ENCODE results near the gene PEF1.
A peak's percentile ranks its signal among the peaks of the same experiment; 100 is the strongest.
"Not testable (repeated sequence)": the region's sequence is repeated elsewhere in the genome, so short reads cannot be mapped to it uniquely, and the experiment has no call there.

The PEF1 gene

GRCh38 chr1:31588751-31589515 is 55.7 kb downstream of the PEF1 start:
- Histone ChIP-seq H3K36me3 (ENCODE audit: control insufficient read depth, insufficient read depth, low read length) (no peaks in the 10 kb centered on the region), H3K9me3 (ENCODE audit: control insufficient read depth, insufficient read depth, low read length) (no peaks in the 10 kb centered on the region), H3K9ac (ENCODE audit: low read depth, low read length) (0 out of 2 replicates have a peak overlapping the region, but pooled peaks have one; percentile 51), H3K27ac (ENCODE audit: low read depth, low read length) (no peak overlapping the region), H3K4me1 (ENCODE audit: control insufficient read depth, insufficient read depth, low read length) (peaks cover 10% of the 10 kb centered on the region; the same call in 1 of the 2 replicates), H3K4me3 (ENCODE audit: low read depth, low read length) (peak overlapping the region; percentile 53), H3K27me3 (ENCODE audit: control insufficient read depth, insufficient read depth, low read length) (peaks cover 6% of the 10 kb centered on the region)

GRCh38 chr1:31587720-31588423 is 56.8 kb downstream of the PEF1 start:
- H3K36me3 ChIP-seq (ENCODE audit: control insufficient read depth, insufficient read depth, low read length), result no peaks in the 10 kb centered on the region
- H3K4me3 ChIP-seq (ENCODE audit: low read depth, low read length), result no peak overlapping the region
- no peaks in the 10 kb centered on the region for H3K9me3 ChIP-seq (ENCODE audit: control insufficient read depth, insufficient read depth, low read length)
- no peak overlapping the region for H3K9ac ChIP-seq (ENCODE audit: low read depth, low read length)
- peaks cover 6% of the 10 kb centered on the region for H3K27me3 ChIP-seq (ENCODE audit: control insufficient read depth, insufficient read depth, low read length)
- no peak overlapping the region for H3K27ac ChIP-seq (ENCODE audit: low read depth, low read length)
- H3K4me1 ChIP-seq (ENCODE audit: control insufficient read depth, insufficient read depth, low read length), result peaks cover 11% of the 10 kb centered on the region; the same call in 1 of the 2 replicates

DNA sequence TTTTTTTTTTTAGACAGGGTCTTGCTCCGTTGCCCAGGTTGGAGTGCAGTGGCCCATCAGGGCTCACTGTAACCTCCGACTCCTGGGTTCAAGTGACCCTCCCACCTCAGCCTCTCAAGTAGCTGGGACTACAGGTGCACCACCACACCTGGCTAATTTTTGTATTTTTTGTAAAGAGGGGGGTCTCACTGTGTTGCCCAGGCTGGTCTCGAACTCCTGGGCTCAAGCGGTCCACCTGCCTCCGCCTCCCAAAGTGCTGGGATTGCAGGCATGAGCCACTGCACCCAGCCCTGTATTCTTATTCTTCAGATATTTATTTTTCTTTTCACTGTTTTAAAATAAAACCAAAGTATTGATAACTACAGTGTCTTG is 57.4 kb downstream of the PEF1 start:
- H3K36me3 ChIP-seq (ENCODE audit: control insufficient read depth, insufficient read depth, low read length); H3K9ac ChIP-seq (ENCODE audit: low read depth, low read length); H3K9me3 ChIP-seq (ENCODE audit: control insufficient read depth, insufficient read depth, low read length); H3K27ac ChIP-seq (ENCODE audit: low read depth, low read length); H3K27me3 ChIP-seq (ENCODE audit: control insufficient read depth, insufficient read depth, low read length); H3K4me3 ChIP-seq (ENCODE audit: low read depth, low read length): not testable (repeated sequence)
- H3K4me1 ChIP-seq (ENCODE audit: control insufficient read depth, insufficient read depth, low read length), result peaks cover 17% of the 10 kb centered on the region

DNA sequence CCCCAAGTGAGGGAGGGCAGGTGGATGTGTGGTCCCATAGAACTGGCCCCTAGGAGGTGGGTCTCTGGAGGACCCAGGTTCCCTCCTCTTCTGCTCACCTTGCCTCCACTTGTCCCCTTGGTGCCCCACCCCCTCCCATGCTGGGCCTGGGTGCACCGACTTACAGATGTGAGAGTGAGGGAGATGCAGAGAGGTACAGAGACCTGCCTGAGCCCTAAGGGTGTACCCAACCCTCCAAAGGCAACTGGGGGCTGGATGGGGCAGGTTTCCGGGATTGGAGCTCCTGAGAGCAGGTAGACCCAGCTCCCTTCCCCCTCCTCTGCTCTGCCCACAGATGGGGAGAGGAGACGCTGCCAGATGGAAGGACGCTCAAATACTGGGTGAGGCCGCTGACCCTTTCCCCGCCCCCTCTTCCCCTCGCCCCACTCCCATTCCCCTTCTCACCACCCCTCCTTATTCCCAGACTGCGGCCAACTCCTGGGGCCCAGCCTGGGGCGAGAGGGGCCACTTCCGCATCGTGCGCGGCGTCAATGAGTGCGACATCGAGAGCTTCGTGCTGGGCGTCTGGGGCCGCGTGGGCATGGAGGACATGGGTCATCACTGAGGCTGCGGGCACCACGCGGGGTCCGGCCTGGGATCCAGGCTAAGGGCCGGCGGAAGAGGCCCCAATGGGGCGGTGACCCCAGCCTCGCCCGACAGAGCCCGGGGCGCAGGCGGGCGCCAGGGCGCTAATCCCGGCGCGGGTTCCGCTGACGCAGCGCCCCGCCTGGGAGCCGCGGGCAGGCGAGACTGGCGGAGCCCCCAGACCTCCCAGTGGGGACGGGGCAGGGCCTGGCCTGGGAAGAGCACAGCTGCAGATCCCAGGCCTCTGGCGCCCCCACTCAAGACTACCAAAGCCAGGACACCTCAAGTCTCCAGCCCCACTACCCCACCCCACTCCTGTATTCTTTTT is 58.0 kb downstream of the PEF1 start:
- H3K4me1 ChIP-seq (ENCODE audit: control insufficient read depth, insufficient read depth, low read length), result peaks cover 16% of the 10 kb centered on the region
- H3K9me3 ChIP-seq (ENCODE audit: control insufficient read depth, insufficient read depth, low read length), result no peaks in the 10 kb centered on the region
- no peak overlapping the region for H3K27ac ChIP-seq (ENCODE audit: low read depth, low read length)
- no peak overlapping the region for H3K9ac ChIP-seq (ENCODE audit: low read depth, low read length)
- H3K27me3 ChIP-seq (ENCODE audit: control insufficient read depth, insufficient read depth, low read length), result peaks cover 6% of the 10 kb centered on the region
- no peaks in the 10 kb centered on the region for H3K36me3 ChIP-seq (ENCODE audit: control insufficient read depth, insufficient read depth, low read length)
- H3K4me3 ChIP-seq (ENCODE audit: low read depth, low read length), result no peak overlapping the region

DNA sequence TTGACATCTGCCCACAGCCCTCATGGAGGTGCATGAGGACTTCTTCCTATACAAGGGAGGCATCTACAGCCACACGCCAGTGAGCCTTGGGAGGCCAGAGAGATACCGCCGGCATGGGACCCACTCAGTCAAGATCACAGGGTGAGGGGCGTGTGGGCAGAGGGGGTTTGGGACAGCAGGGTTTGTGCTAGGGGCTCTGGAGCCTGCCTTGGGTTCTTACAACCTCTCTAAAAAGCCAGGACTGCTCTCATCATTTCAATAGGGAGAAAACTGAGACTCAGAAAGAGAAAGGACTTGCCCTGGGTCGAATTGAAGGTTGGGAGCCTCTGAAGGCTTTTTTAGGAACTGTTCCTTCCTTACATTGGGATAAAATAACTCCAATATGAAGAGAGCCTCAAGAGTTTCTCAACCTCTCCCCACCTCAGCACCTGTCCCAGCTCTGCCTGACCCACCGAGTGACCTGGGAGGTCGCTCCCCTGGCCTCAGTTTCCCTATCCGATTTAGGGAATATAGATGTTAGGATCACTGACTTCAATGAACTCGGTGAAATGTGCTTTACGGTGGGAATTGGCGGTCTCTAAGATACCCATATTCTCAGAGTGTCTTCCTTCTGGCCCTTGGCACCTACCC is 58.8 kb downstream of the PEF1 start:
- Histone ChIP-seq H3K9ac (ENCODE audit: low read depth, low read length) (no peak overlapping the region), H3K27ac (ENCODE audit: low read depth, low read length) (no peak overlapping the region), H3K4me1 (ENCODE audit: control insufficient read depth, insufficient read depth, low read length) (peaks cover 15% of the 10 kb centered on the region), H3K27me3 (ENCODE audit: control insufficient read depth, insufficient read depth, low read length) (peaks cover 6% of the 10 kb centered on the region), H3K36me3 (ENCODE audit: control insufficient read depth, insufficient read depth, low read length) (no peaks in the 10 kb centered on the region), H3K9me3 (ENCODE audit: control insufficient read depth, insufficient read depth, low read length) (no peaks in the 10 kb centered on the region), H3K4me3 (ENCODE audit: low read depth, low read length) (no peak overlapping the region)

GRCh38 chr1:31584869-31585735 is 59.6 kb downstream of the PEF1 start:
- H3K27ac ChIP-seq (ENCODE audit: low read depth, low read length), result no peak overlapping the region
- peaks cover 22% of the 10 kb centered on the region for H3K4me1 ChIP-seq (ENCODE audit: control insufficient read depth, insufficient read depth, low read length)

DNA sequence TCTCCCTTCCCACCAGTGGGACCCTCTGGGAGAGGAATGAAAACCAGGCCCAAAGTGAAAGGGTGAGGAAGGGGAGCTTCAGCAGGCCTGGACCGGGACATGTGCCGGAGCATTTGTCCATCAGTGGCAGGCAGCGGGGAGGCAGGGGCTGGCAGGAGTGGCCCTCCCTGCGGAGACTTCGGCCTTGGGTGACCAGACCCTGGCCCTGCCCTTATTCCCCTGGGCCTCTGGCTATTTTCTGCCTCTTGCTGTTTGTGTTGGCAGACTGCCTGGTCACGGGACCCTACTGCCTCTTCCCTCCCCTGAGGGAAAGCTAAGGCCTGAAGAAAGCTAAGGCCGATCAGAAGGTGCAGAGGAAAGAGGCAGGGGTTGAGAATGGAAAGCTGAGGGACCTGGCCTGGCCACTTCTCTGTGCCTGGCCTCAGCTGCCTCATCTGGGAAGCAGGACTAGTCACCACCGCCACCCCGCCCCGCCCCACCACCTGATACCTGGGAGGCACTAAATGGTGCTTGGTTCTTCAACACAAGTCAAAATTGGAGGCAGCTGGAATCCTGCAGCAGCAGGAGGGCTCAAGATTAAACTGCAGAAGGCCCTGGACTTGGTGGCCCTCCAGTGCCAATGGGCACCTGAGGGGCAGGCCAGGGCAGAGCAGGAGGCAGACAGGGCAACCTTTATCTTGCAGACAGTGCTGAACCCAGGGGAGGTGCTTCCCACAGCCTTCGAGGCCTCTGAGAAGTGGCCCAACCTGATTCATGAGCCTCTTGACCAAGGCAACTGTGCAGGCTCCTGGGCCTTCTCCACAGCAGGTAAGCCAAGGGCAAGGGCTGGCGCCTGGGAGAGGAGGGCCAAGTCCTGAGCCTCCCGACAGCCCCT is 60.4 kb downstream of the PEF1 start:
- Histone ChIP-seq H3K4me1 (ENCODE audit: control insufficient read depth, insufficient read depth, low read length) (peaks cover 31% of the 10 kb centered on the region), H3K9ac (ENCODE audit: low read depth, low read length) (no peak overlapping the region), H3K4me3 (ENCODE audit: low read depth, low read length) (no peak overlapping the region), H3K27ac (ENCODE audit: low read depth, low read length) (no peak overlapping the region), H3K27me3 (ENCODE audit: control insufficient read depth, insufficient read depth, low read length) (peaks cover 3% of the 10 kb centered on the region), H3K9me3 (ENCODE audit: control insufficient read depth, insufficient read depth, low read length) (no peaks in the 10 kb centered on the region), H3K36me3 (ENCODE audit: control insufficient read depth, insufficient read depth, low read length) (no peaks in the 10 kb centered on the region)

More at GRCh38 chr1:31584869-31585735, 59.6 kb downstream of the PEF1 start:
- H3K36me3 ChIP-seq (ENCODE audit: control insufficient read depth, insufficient read depth, low read length), result no peaks in the 10 kb centered on the region
- peaks cover 6% of the 10 kb centered on the region for H3K27me3 ChIP-seq (ENCODE audit: control insufficient read depth, insufficient read depth, low read length)
- H3K9ac ChIP-seq (ENCODE audit: low read depth, low read length), result no peak overlapping the region
- H3K9me3 ChIP-seq (ENCODE audit: control insufficient read depth, insufficient read depth, low read length), result no peaks in the 10 kb centered on the region
- H3K4me3 ChIP-seq (ENCODE audit: low read depth, low read length), result no peak overlapping the region

DNA sequence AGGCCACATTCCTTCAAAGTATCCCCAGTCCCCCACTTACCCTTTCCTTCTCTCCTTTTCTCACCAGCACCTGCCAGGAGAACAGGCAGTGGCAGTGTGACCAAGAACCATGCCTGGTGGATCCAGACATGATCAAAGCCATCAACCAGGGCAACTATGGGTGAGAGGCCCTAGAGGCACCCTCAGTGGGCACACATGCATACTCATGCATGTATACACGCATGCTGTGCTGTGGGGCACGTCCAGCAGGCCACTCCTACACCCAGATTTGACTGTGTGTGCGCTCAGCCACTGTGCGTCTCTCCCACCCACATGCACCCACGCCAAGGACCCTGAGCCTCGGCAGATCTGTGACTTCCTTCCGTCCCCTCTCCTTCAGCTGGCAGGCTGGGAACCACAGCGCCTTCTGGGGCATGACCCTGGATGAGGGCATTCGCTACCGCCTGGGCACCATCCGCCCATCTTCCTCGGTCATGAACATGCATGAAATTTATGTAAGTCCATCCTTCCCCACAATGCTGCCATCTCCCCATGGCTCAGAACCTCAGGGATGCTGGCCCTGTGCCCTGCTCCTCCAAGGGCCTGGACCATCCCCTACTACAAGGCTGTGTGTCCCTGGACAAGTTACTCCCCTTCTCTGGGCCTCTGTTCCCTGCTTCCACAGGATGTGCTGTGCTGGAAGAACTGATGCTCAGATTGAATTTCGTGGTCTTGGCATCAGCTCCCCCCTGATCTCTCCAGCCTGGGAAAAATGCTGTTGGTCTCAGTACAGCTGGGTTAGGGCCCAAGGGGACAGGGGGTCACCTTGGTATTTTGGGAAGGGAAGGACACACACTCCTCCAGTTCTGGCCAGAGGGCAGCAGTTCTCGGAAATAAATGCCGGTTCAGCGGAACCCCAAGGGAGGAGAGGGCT is 61.3 kb downstream of the PEF1 start:
- H3K9me3 ChIP-seq (ENCODE audit: control insufficient read depth, insufficient read depth, low read length), result no peaks in the 10 kb centered on the region
- H3K36me3 ChIP-seq (ENCODE audit: control insufficient read depth, insufficient read depth, low read length), result no peaks in the 10 kb centered on the region
- no peaks in the 10 kb centered on the region; the same call in 1 of the 2 replicates for H3K27me3 ChIP-seq (ENCODE audit: control insufficient read depth, insufficient read depth, low read length)
- H3K27ac ChIP-seq (ENCODE audit: low read depth, low read length), result no peak overlapping the region
- H3K4me1 ChIP-seq (ENCODE audit: control insufficient read depth, insufficient read depth, low read length), result peaks cover 33% of the 10 kb centered on the region
- H3K9ac ChIP-seq (ENCODE audit: low read depth, low read length), result no peak overlapping the region
- H3K4me3 ChIP-seq (ENCODE audit: low read depth, low read length), result no peak overlapping the region

All from HUES48 (cell line).